Lower leg skin (tissue), 3 donors: ENCODE measurements around the gene SMPD3.

Experiments used
- CTCF ChIP-seq, 3 donors: fragments of 450-650 bp; IDR thresholded peaks; one replicate each; pipeline ENCODE4 v1.5.1; 2016; ENCODE audit warnings: antibody characterized with exemption in 3 of 3, mild to moderate bottlenecking in 3 of 3, moderate library complexity in 2 of 3
- POLR2A ChIP-seq, 2 donors: fragments of 450-650 bp; IDR thresholded peaks; one replicate each; pipeline ENCODE4 v1.6.1; 2016 to 2017; ENCODE audit warnings: antibody characterized with exemption in 2 of 2, mild to moderate bottlenecking in 1 of 2, moderate library complexity in 1 of 2

GRCh38 chr16:68373528-68374245 is 74.6 kb downstream of the SMPD3 start:
- TF ChIP-seq POLR2A (IDR thresholded peaks at IDR 0.05) (no peak), CTCF (IDR thresholded peaks at IDR 0.05) (no peak)
